GDM1 (cell line): ENCODE measurements around the gene SRMS.

Experiments
- DNase-seq: peaks from one replicate; lab custom pipeline; 2025; lab: John Stamatoyannopoulos, UW

The SRMS gene

DNA sequence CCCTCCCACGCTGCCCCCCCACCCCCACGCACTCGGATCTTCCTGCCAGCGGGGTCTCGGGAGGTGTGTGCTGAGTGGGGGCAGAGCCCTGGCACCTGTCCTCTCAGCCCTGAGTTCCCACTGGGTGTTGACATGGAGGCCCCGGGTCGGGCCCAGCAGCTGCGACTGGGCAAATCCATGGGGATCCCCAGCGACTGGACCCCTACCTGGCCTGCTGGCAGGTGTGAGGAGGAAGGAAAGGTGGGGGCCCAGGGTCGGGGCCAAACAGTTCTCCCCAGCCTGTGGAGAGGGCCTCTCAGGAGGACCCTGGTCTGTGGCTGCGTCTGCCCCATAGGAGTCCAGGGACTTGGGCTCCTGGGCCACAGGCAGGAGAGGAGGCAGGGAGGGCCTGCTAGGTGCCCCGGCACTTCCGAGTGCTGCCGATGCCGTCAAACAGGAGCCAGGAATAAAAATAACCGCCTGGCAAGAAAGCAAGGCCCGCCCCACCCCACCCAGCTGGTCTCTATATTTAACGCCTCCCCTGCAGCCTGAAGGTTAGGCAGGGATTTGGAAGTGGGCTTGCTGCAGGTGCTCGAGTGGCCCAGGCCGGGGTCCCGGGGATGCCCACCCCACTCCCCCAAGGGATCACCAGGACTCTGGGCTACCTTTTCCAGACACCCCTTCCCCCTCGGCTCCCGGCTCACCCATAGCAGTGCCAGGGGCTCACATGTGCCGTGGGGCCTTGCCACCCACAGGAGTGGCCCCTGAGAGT is 47.2 kb downstream of the SRMS start:
- no peak for DNase-seq

- no peak for DNase-seq
Measured at GRCh38 chr20:63499338-63499969, 48.1 kb downstream of the SRMS start.

DNA sequence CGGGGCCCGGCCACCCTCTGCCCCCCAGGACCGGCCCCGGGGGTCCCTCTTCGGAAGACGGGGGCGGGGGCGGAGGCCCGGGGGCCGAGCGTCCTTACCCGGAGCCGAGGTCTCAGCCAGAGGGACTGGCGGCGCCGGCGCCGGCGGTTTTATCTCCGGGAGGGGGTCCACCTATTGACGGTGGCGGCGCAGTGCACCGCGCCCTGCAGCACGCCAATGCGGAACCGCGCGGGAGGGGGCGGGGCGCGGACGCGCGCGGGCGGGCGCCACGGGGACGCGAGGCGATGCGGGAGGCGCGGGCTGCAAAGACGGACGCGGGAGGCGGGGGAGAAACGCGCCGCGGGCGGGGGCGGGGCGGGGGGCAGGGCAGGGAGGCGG is 48.6 kb downstream of the SRMS start, which contains the start of gene EEF1A2:
Gene EEF1A2 (minus strand): TSS at position 124 of the 378 bp plus-strand sequence. CDS start 1,320 bp downstream, outside the sequence.
- no peak for DNase-seq

GRCh38 chr20:63497946-63498935 is 49.3 kb downstream of the SRMS start:
- no peak for DNase-seq

DNA sequence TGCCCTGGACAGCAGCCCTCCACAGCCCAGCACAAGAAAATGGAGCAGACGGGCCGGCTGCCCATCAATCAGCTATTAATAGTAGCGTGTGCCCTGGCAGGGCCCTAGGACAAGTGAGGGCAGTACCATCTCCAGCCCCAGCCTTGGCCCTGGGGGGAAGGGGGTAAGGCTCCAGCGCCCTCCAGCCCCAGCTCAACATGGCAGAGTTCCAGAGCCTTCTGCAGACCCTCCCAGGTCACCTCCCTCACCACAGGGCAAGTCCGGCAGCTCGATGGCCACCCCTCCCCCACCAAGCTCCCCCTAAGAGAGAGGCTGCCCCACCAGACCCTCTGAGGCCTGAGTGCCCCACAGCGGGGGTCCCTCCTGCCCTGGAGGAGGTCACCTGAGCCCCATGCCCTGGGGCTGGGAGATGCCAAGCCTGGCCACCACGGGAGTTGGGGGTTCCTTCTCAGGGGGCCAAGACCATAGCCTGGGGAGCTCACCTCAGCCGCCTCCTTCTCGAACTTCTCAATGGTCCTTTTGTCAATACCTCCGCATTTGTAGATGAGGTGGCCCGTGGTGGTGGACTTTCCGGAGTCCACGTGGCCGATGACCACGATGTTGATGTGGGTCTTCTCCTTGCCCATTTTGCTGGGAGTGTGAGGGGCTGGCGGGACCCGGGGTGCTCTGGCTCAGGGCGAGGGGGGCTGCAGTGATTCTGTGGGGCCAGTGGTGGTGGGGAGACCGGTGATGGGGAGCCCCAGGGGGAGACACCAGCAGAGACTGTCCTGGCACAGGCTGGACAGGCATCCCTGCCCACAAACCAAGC is 50.2 kb downstream of the SRMS start:
- no peak for DNase-seq

DNA sequence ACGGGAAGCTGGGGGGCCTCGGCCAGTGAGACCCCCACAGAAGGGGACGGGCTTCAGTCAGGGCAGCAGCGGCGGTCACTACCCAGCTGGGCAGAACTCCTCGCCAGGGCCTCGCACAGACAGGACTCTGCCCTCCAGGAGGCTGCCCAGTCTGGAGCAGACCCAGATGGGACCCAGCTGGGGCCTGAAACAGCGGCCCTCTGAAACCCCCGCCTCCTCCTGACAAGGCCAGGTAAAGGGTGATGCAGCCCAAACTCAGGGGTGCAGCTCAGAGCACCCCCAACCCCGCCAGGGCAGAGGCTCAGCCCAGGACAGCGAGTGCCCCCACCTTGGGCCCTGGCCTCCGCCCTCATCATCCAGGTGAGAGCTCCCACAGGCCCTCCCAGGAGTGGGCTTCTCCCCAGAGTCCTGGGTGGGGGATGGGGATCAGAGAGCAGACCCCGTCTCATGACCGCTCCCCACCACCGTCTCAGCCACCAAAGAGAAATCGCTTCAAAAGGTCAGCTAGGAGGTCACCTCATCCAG is 50.9 kb downstream of the SRMS start:
- DNase-seq: no peak

- DNase-seq: no peak
Measured at GRCh38 chr20:63495741-63496595, 51.6 kb downstream of the SRMS start.

DNA sequence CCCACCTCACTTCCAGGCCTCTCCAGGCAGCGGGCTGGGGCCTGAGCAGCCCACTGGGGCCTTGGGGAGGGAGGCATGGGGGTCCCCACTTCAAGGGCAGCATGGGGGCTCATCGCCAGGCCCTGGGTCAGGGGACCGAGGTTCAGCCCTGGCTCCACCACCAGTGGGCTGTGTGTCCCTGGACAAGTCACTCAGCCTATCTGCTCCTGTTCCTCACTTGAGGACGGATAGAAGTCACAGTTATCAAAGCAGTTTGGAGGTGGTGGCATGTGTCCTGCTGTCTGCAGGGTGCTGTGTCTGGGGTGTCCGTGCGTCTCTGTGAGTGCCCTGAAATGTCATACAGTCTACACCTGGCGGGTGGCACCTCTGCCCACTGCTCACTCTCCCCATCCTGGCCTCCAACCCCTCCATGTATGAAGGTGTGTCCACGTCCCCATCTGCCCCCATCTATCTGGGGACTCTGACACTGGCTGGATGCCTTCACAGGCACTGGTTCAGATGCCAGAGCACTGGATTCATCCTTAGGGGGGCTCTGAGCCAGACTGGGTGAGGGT is 52.3 kb downstream of the SRMS start:
- DNase-seq: no peak

- no peak for DNase-seq
Measured at GRCh38 chr20:63494420-63495166, 53.0 kb downstream of the SRMS start.

GRCh38 chr20:63494084-63494419 is 53.5 kb downstream of the SRMS start:
- no peak for DNase-seq

DNA sequence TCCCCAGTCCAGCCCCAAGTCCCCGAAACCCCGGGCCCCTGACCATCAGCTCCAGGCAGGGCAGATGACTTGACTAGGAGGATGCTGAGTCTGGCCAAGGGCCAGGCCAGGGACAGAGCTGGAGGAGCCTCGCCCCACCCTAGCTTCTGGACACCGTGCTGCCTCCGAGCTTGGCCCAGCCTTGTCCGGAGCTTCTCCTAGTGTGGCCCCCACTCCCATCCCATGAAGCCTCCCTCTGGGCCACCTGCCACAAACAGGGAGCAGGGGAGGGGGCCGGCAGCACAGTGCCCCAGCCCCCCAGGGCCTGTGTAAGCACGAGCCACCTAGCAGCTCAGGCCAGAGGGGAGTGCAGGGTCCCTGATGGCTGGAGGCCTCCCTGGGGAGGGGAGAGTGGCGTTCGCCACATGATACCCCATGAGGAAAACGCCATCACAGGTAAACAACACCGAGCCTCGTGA is 54.0 kb downstream of the SRMS start:
- DNase-seq: no peak

GRCh38 chr20:63492982-63493381 is 54.6 kb downstream of the SRMS start:
- DNase-seq: no peak

DNA sequence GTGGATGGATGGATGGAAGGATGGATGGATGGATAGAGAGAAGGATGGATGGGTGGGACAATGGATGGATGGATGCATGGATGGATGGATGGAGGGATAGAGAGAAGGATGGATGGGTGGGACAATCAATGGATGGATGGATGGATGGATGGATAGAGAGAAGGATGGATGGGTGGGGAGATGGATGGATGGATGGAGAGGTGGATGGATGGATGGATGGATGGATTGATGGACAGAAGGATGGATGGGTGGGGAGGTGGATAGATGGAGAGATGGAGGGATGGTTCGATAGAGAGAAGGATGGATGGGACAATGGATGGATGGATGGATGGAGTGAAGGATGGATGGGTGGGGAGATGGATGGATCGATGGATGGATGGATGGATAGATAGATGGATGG is 55.0 kb downstream of the SRMS start:
- no peak for DNase-seq

- DNase-seq: no peak
Measured at GRCh38 chr20:63491635-63492230, 55.8 kb downstream of the SRMS start.

DNA sequence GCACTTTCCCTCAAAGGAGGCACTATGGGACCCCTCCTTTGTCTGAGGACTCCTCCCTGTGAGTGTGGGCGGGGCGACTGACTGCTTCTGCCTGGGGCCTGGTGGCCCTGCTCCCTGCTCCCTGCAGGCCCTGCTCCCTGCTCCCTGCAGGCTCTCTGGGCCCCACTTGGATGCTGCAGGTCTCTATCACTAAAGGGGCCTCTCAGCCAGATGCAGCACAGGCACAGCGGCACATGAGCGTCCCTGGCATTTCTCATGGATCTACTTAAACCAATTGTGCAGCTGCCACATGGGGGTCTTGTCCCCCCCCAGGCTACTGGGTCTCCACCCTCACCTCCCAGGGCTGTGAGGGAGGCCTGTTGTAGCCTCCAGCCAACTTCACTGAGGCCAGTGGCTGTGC is 56.5 kb downstream of the SRMS start:
- no peak for DNase-seq
